Astrocyte (in vitro differentiated cells and primary cell): ENCODE measurements around the gene RGS4.

Experiments used
- CTCF ChIP-seq: IDR thresholded peaks from 2 replicates; pipeline ENCODE4 v1.5.1; 2011; ENCODE audit warnings: low read depth, mild to moderate bottlenecking, inconsistent platforms, low read length, moderate library complexity; ENCODE audit not compliant: insufficient read depth
- EZH2 ChIP-seq: IDR thresholded peaks from 2 replicates; pipeline ENCODE4 v1.6.1; 2012; ENCODE audit warnings: mild to moderate bottlenecking, low read length, inconsistent platforms; ENCODE audit not compliant: insufficient read depth

- TF ChIP-seq CTCF (no peak), EZH2 (no peak)
Observed at GRCh38 chr1:163066168-163066567, 3.0 kb upstream of the RGS4 start.
